WTC11 (cell line): ENCODE measurements around the gene EFCAB12. TPM values are rescaled to one million over a fixed set of nuclear protein-coding genes. Genes with fewer than 3 reads are reported as not detected.

ENCODE experiments used
- ATAC-seq: fragments of 200-7000 bp; cut with Tn5 transposase; 2 replicates; pipeline ENCODE4 v1.10.0; 2021; ENCODE audit warnings: mild to moderate bottlenecking, moderate library complexity
- CTCF ChIA-PET: fragments of 300-600 bp; sonication (Branson Sonifier 250); formaldehyde crosslinking; loops from one replicate; lab custom pipeline; 2021; ENCODE audit warnings: antibody characterized with exemption; lab: Charles Lee
- POLR2A ChIA-PET: fragments of 350-600 bp; sonication (Branson Sonifier 250); formaldehyde crosslinking; loops from one replicate; lab custom pipeline; 2021; ENCODE audit warnings: antibody characterized with exemption; lab: Charles Lee
- DNase-seq: peaks from one replicate; pipeline ENCODE4 v3.0.0; 2021; ENCODE audit warnings: low spot score
- H3K27ac Mint-ChIP-seq: 2 replicates; pipeline ENCODE4 v1.8.0; 2021; ENCODE audit warnings: mixed read lengths
- H3K27me3 Mint-ChIP-seq: 2 replicates; pipeline ENCODE4 v1.8.0; 2021; ENCODE audit warnings: low read depth, mild to moderate bottlenecking, moderate library complexity, mixed read lengths
- H3K36me3 Mint-ChIP-seq: 2 replicates; pipeline ENCODE4 v1.8.0; 2021; ENCODE audit warnings: mixed read lengths
- H3K4me1 Mint-ChIP-seq: 2 replicates; pipeline ENCODE4 v1.8.0; 2022; ENCODE audit warnings: mixed read lengths
- H3K4me3 Mint-ChIP-seq: 2 replicates; pipeline ENCODE4 v1.8.0; 2021; ENCODE audit warnings: mild to moderate bottlenecking, moderate library complexity, mixed read lengths
- H3K9me3 Mint-ChIP-seq: 2 replicates; pipeline ENCODE4 v1.8.0; 2021; ENCODE audit warnings: mixed read lengths
- CTCF ChIP-seq: fragments of 200-600 bp; IDR thresholded peaks from 2 replicates; pipeline ENCODE4 v1.8.0; 2022; ENCODE audit warnings: antibody characterized with exemption
- JAZF1 ChIP-seq: fragments of 250-450 bp; sonication (Bioruptor Pico); IDR thresholded peaks from 2 replicates; pipeline ENCODE4 v1.9.0; 2021; ENCODE audit warnings: moderate library complexity, mild to moderate bottlenecking, inconsistent platforms
- NFYB ChIP-seq: sonication (generic); formaldehyde crosslinking; conservative IDR thresholded peaks from 2 replicates; pipeline ENCODE4 v1.8.0; 2022; ENCODE audit warnings: low read depth, missing genetic modification reagents
- NR2C2 ChIP-seq: sonication (generic); formaldehyde crosslinking; IDR thresholded peaks from 2 replicates; pipeline ENCODE4 v1.8.0; 2022; ENCODE audit warnings: mild to moderate bottlenecking, missing genetic modification reagents
- RELA ChIP-seq: sonication (generic); formaldehyde crosslinking; IDR thresholded peaks from 2 replicates; pipeline ENCODE4 v1.8.1; 2022; ENCODE audit warnings: missing genetic modification reagents, mild to moderate bottlenecking, borderline replicate concordance
- STAT6 ChIP-seq: sonication (generic); formaldehyde crosslinking; conservative IDR thresholded peaks from 2 replicates; pipeline ENCODE4 v1.8.1; 2023; ENCODE audit warnings: mild to moderate bottlenecking, low read depth, missing genetic modification reagents, moderate library complexity
- TEAD4 ChIP-seq: sonication (generic); formaldehyde crosslinking; IDR thresholded peaks from 2 replicates; pipeline ENCODE4 v1.8.0; 2022; ENCODE audit warnings: mild to moderate bottlenecking, missing genetic modification reagents
- USF2 ChIP-seq: sonication (generic); formaldehyde crosslinking; IDR thresholded peaks from 2 replicates; pipeline ENCODE4 v1.8.1; 2023; ENCODE audit warnings: mild to moderate bottlenecking, missing genetic modification reagents, moderate library complexity
- ZNF281 ChIP-seq: sonication (generic); formaldehyde crosslinking; IDR thresholded peaks from 2 replicates; pipeline ENCODE4 v1.8.0; 2023; ENCODE audit warnings: mild to moderate bottlenecking, missing genetic modification reagents
- ZNF317 ChIP-seq: sonication (generic); formaldehyde crosslinking; IDR thresholded peaks from 2 replicates; pipeline ENCODE4 v1.8.1; 2023; ENCODE audit warnings: low read depth, mild to moderate bottlenecking, moderate library complexity, missing genetic modification reagents, borderline replicate concordance
- total RNA-seq: library from RNA; stranded (reverse); gene quantifications from 3 replicates; pipeline ENCODE4 v1.2.3, GENCODE V29; 2021
- TF ChIP-seq, protein P1 (sequence below): sonication (generic); formaldehyde crosslinking; IDR thresholded peaks from 2 replicates; pipeline ENCODE4 v1.8.0; 2022; ENCODE audit warnings: mild to moderate bottlenecking, missing genetic modification reagents
- TF ChIP-seq, protein P2 (sequence below): sonication (generic); formaldehyde crosslinking; IDR thresholded peaks from 2 replicates; pipeline ENCODE4 v1.8.0; 2023; ENCODE audit warnings: missing genetic modification reagents, mild to moderate bottlenecking, borderline replicate concordance
- TF ChIP-seq, protein P3 (sequence below): fragments of 250-450 bp; sonication (Bioruptor Pico); IDR thresholded peaks from 2 replicates; pipeline ENCODE4 v1.9.0; 2021; ENCODE audit warnings: mild to moderate bottlenecking
- TF ChIP-seq, protein P4 (sequence below): sonication (generic); formaldehyde crosslinking; conservative IDR thresholded peaks from 2 replicates; pipeline ENCODE4 v1.8.1; 2022; ENCODE audit warnings: mild to moderate bottlenecking, missing genetic modification reagents

EFCAB12 gene
- total RNA-seq, 1 experiment from 2014 or later: 0.20 TPM

DNA sequence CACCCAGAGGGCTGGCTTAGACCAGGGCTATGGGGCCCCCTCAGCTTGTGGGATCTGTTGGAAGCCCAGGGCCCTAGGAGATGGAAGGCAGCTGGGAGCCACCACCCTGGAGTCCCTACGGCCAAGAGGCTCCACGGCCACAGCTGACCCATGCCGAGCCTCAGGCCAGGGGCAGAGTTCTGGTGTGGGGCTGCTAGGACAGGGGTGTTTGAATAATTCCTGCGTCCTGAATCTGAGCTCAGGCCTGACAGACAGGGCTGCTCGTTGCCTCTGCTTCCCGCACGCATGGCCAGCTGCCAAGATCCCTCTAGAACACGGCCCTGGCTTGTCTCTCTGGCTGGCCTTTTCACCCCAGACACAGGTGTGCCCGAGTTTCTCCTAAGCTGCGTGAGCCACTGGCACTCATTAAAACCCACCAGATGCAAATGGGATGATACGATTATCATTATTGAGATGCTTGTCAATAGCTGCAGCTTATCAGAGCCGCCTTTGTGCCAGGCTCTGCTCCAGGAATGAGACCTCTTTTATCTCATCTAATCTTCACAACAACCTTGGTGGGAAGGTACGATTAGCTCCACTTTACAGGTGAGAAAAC is 70.2 kb downstream of the EFCAB12 start:
- ATAC-seq (no peak), DNase-seq (no peak)
- Mint-ChIP-seq H3K4me3 (no peak overlapping the region), H3K9me3 (peaks cover 3% of the 10 kb centered on the region; the same call in 1 of the 2 replicates), H3K4me1 (0 out of 2 replicates have a peak, but pooled peaks cover 4% of the 10 kb centered on the region), H3K27me3 (no peaks in the 10 kb centered on the region), H3K36me3 (no peaks in the 10 kb centered on the region), H3K27ac (no peak overlapping the region)
- TF ChIP-seq, protein P1, sequence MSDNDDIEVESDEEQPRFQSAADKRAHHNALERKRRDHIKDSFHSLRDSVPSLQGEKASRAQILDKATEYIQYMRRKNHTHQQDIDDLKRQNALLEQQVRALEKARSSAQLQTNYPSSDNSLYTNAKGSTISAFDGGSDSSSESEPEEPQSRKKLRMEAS (CRISPR knock-in tag): no peak
- no peak for TF ChIP-seq ZNF281 (CRISPR knock-in tag)
- TF ChIP-seq, protein P2, sequence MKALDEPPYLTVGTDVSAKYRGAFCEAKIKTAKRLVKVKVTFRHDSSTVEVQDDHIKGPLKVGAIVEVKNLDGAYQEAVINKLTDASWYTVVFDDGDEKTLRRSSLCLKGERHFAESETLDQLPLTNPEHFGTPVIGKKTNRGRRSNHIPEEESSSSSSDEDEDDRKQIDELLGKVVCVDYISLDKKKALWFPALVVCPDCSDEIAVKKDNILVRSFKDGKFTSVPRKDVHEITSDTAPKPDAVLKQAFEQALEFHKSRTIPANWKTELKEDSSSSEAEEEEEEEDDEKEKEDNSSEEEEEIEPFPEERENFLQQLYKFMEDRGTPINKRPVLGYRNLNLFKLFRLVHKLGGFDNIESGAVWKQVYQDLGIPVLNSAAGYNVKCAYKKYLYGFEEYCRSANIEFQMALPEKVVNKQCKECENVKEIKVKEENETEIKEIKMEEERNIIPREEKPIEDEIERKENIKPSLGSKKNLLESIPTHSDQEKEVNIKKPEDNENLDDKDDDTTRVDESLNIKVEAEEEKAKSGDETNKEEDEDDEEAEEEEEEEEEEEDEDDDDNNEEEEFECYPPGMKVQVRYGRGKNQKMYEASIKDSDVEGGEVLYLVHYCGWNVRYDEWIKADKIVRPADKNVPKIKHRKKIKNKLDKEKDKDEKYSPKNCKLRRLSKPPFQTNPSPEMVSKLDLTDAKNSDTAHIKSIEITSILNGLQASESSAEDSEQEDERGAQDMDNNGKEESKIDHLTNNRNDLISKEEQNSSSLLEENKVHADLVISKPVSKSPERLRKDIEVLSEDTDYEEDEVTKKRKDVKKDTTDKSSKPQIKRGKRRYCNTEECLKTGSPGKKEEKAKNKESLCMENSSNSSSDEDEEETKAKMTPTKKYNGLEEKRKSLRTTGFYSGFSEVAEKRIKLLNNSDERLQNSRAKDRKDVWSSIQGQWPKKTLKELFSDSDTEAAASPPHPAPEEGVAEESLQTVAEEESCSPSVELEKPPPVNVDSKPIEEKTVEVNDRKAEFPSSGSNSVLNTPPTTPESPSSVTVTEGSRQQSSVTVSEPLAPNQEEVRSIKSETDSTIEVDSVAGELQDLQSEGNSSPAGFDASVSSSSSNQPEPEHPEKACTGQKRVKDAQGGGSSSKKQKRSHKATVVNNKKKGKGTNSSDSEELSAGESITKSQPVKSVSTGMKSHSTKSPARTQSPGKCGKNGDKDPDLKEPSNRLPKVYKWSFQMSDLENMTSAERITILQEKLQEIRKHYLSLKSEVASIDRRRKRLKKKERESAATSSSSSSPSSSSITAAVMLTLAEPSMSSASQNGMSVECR (CRISPR knock-in tag): no peak
- no peak for TF ChIP-seq STAT6 (CRISPR knock-in tag)
- TF ChIP-seq NFYB (CRISPR knock-in tag): no peak
- POLR2A ChIA-PET: no interaction called here
- CTCF ChIA-PET: interaction anchor here (0.9 to 1.6 kb wide), 2 partner anchors 9 to 14 kb away, joined by 3 to 4 read pairs; no protein-coding TSS in a partner anchor

- Mint-ChIP-seq H3K36me3 (no peaks in the 10 kb centered on the region), H3K27ac (no peak overlapping the region), H3K4me1 (0 out of 2 replicates have a peak, but pooled peaks cover 4% of the 10 kb centered on the region), H3K4me3 (no peak overlapping the region), H3K27me3 (no peaks in the 10 kb centered on the region), H3K9me3 (peaks cover 3% of the 10 kb centered on the region; the same call in 1 of the 2 replicates)
- ATAC-seq (no peak), DNase-seq (no peak)
- POLR2A ChIA-PET: no interaction called here
- CTCF ChIA-PET: interaction anchor here (1.6 kb wide), 1 partner anchor 8 kb away, joined by 3 read pairs; no protein-coding TSS in a partner anchor
- TF ChIP-seq ZNF317: no peak
- TF ChIP-seq JAZF1 (CRISPR knock-in tag): no peak
- no peak for TF ChIP-seq NR2C2
- TF ChIP-seq, protein P3, sequence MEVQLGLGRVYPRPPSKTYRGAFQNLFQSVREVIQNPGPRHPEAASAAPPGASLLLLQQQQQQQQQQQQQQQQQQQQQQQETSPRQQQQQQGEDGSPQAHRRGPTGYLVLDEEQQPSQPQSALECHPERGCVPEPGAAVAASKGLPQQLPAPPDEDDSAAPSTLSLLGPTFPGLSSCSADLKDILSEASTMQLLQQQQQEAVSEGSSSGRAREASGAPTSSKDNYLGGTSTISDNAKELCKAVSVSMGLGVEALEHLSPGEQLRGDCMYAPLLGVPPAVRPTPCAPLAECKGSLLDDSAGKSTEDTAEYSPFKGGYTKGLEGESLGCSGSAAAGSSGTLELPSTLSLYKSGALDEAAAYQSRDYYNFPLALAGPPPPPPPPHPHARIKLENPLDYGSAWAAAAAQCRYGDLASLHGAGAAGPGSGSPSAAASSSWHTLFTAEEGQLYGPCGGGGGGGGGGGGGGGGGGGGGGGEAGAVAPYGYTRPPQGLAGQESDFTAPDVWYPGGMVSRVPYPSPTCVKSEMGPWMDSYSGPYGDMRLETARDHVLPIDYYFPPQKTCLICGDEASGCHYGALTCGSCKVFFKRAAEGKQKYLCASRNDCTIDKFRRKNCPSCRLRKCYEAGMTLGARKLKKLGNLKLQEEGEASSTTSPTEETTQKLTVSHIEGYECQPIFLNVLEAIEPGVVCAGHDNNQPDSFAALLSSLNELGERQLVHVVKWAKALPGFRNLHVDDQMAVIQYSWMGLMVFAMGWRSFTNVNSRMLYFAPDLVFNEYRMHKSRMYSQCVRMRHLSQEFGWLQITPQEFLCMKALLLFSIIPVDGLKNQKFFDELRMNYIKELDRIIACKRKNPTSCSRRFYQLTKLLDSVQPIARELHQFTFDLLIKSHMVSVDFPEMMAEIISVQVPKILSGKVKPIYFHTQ: no peak
- no peak for TF ChIP-seq TEAD4
- TF ChIP-seq CTCF: no peak
- TF ChIP-seq USF2: no peak
- TF ChIP-seq, protein P4, sequence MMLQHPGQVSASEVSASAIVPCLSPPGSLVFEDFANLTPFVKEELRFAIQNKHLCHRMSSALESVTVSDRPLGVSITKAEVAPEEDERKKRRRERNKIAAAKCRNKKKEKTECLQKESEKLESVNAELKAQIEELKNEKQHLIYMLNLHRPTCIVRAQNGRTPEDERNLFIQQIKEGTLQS (CRISPR knock-in tag): no peak
- no peak for TF ChIP-seq RELA (CRISPR knock-in tag)
- TF ChIP-seq, protein P1 (CRISPR knock-in tag): no peak
Observed at GRCh38 chr3:129357616-129358015, 70.8 kb downstream of the EFCAB12 start.
